Middle frontal gyrus (tissue), 1 donor: Measurements from ENCODE around the gene GALNS.
"Not testable (repeated sequence)": the region's sequence is repeated elsewhere in the genome, so short reads cannot be mapped to it uniquely, and the experiment has no call there.

Experiments used
- DNase-seq: peaks from one replicate; pipeline ENCODE4 v3.0.0-alpha.2; 2015; ENCODE audit warnings: low spot score; ENCODE audit errors: extremely low spot score

The GALNS gene

GRCh38 chr16:88838566-88838965 is 18.2 kb downstream of the GALNS start:
- DNase-seq, result no peak

GRCh38 chr16:88837806-88838205 is 18.9 kb downstream of the GALNS start:
- DNase-seq, result no peak

- no peak for DNase-seq
These were observed 20.0 kb downstream of the GALNS start for GRCh38 chr16:88836791-88837190.

- no peak for DNase-seq
These were observed 20.9 kb downstream of the GALNS start for GRCh38 chr16:88835818-88836217.

- DNase-seq, result no peak
These were observed 21.4 kb downstream of the GALNS start for GRCh38 chr16:88835383-88835782.

- no peak for DNase-seq
These were observed 22.1 kb downstream of the GALNS start for GRCh38 chr16:88834670-88835069.

- no peak for DNase-seq
These were observed 23.7 kb downstream of the GALNS start for GRCh38 chr16:88833086-88833485.

- DNase-seq, result no peak
These were observed 24.9 kb downstream of the GALNS start for GRCh38 chr16:88831838-88832237.

- no peak for DNase-seq
These were observed 26.0 kb downstream of the GALNS start for GRCh38 chr16:88830783-88831182.

GRCh38 chr16:88830258-88830657 is 26.5 kb downstream of the GALNS start:
- DNase-seq, result no peak

GRCh38 chr16:88828711-88829110 is 28.0 kb downstream of the GALNS start:
- no peak for DNase-seq

GRCh38 chr16:88827727-88828126 is 29.0 kb downstream of the GALNS start:
- no peak for DNase-seq

GRCh38 chr16:88826070-88826840 is 30.5 kb downstream of the GALNS start:
- DNase-seq, result no peak

- DNase-seq, result no peak
These were observed 31.6 kb downstream of the GALNS start for GRCh38 chr16:88825146-88825545.

GRCh38 chr16:88824256-88825077 is 32.3 kb downstream of the GALNS start:
- no peak for DNase-seq

GRCh38 chr16:88823646-88824045 is 33.1 kb downstream of the GALNS start:
- not testable (repeated sequence) for DNase-seq

- DNase-seq, result no peak
These were observed 34.3 kb downstream of the GALNS start for GRCh38 chr16:88822281-88823040.

- DNase-seq, result no peak
These were observed 35.4 kb downstream of the GALNS start for GRCh38 chr16:88821168-88821850.

GRCh38 chr16:88820385-88821025 is 36.2 kb downstream of the GALNS start:
- DNase-seq, result no peak

- no peak for DNase-seq
These were observed 37.6 kb downstream of the GALNS start for GRCh38 chr16:88819126-88819525.

GRCh38 chr16:88818575-88818874 is 38.2 kb downstream of the GALNS start:
- no peak for DNase-seq
